GM19328 (cell line): Measurements from ENCODE around the gene ATP8B2.
"Not testable (repeated sequence)": the region's sequence is repeated elsewhere in the genome, so short reads cannot be mapped to it uniquely, and the experiment has no call there.

Experiments used
- ATAC-seq: cut with Tn5 transposase; IDR thresholded peaks from one replicate; pipeline ENCODE4 v1.9.1; 2021; ENCODE audit warnings: mild to moderate bottlenecking, moderate library complexity; ENCODE audit not compliant: unreplicated experiment

ATP8B2 gene

GRCh38 chr1:154324669-154325582 lies at the start of gene ATP8B2:
ATP8B2 (plus strand) TSS chr1:154325525; CDS start chr1:154328142, 2,617 bp downstream.
- ATAC-seq = peak; percentile 42

- no peak for ATAC-seq
Observed at GRCh38 chr1:154276797-154277196, 48.5 kb upstream of the ATP8B2 start.

- ATAC-seq = not testable (repeated sequence)
Observed at GRCh38 chr1:154287591-154287990, 37.7 kb upstream of the ATP8B2 start.

GRCh38 chr1:154288661-154289060 lies 36.7 kb upstream of the ATP8B2 start:
- no peak for ATAC-seq

- ATAC-seq = no peak
Observed at GRCh38 chr1:154290921-154291320, 34.4 kb upstream of the ATP8B2 start.

- ATAC-seq = no peak
Observed at GRCh38 chr1:154295408-154296235, 29.7 kb upstream of the ATP8B2 start.

GRCh38 chr1:154301582-154301981 lies 23.7 kb upstream of the ATP8B2 start:
- ATAC-seq = no peak

- ATAC-seq = no peak
Observed at GRCh38 chr1:154304664-154305337, 20.5 kb upstream of the ATP8B2 start.

- ATAC-seq = no peak
Observed at GRCh38 chr1:154306151-154306550, 19.2 kb upstream of the ATP8B2 start.

GRCh38 chr1:154307670-154308270 lies 17.6 kb upstream of the ATP8B2 start:
- not testable (repeated sequence) for ATAC-seq

GRCh38 chr1:154309136-154309535 lies 16.2 kb upstream of the ATP8B2 start:
- ATAC-seq = not testable (repeated sequence)

- not testable (repeated sequence) for ATAC-seq
Observed at GRCh38 chr1:154312229-154313065, 12.9 kb upstream of the ATP8B2 start.

- no peak for ATAC-seq
Observed at GRCh38 chr1:154313066-154313356, 12.3 kb upstream of the ATP8B2 start.

- ATAC-seq = not testable (repeated sequence)
Observed at GRCh38 chr1:154314226-154314625, 11.1 kb upstream of the ATP8B2 start.

- ATAC-seq = no peak
Observed at GRCh38 chr1:154316704-154317103, 8.6 kb upstream of the ATP8B2 start.

- ATAC-seq = no peak
Observed at GRCh38 chr1:154318386-154318785, 6.9 kb upstream of the ATP8B2 start.

GRCh38 chr1:154320882-154321608 lies 4.3 kb upstream of the ATP8B2 start, which contains the start of gene AQP10:
AQP10 (plus strand) TSS chr1:154321093; CDS start chr1:154321156, 63 bp downstream.
- ATAC-seq = no peak

GRCh38 chr1:154321609-154321934 lies 3.8 kb upstream of the ATP8B2 start:
- not testable (repeated sequence) for ATAC-seq

- ATAC-seq = no peak
Observed at GRCh38 chr1:154323493-154323892, 1.8 kb upstream of the ATP8B2 start.
